Astrocyte (in vitro differentiated cells and primary cell): ENCODE results near the gene GAB1. TPM values are rescaled to one million over a fixed set of nuclear protein-coding genes. Genes with fewer than 3 reads are reported as not detected.

Experiments
- DNase-seq: peaks from one replicate; pipeline ENCODE4 v3.0.0-alpha.2; 2010; ENCODE audit warnings: low read depth
- FAIRE-seq: peaks from 2 replicates; lab custom pipeline; 2011; peaks lifted over from hg19 to GRCh38; lab: Jason Lieb, UNC
- H2AFZ ChIP-seq: 2 replicates; pipeline ENCODE4 v1.6.0; 2012; ENCODE audit warnings: low read depth, low read length, inconsistent platforms
- H3K27ac ChIP-seq: 2 replicates; pipeline ENCODE4 v1.5.1; 2011; ENCODE audit warnings: low read depth, low read length, inconsistent platforms
- H3K27me3 ChIP-seq: 2 replicates; pipeline ENCODE4 v1.6.0; 2011; ENCODE audit warnings: low read length, inconsistent platforms; ENCODE audit not compliant: insufficient read depth
- H3K36me3 ChIP-seq: 2 replicates; pipeline ENCODE4 v1.5.1; 2011; ENCODE audit warnings: low read length, inconsistent platforms; ENCODE audit not compliant: insufficient read depth
- H3K4me1 ChIP-seq: 2 replicates; pipeline ENCODE4 v1.5.1; 2011; ENCODE audit warnings: low read length, inconsistent platforms; ENCODE audit not compliant: insufficient read depth
- H3K4me2 ChIP-seq: 2 replicates; pipeline ENCODE4 v1.6.0; 2012; ENCODE audit warnings: low read length, inconsistent platforms
- H3K4me3 ChIP-seq: 2 replicates; pipeline ENCODE4 v1.5.1; 2011; ENCODE audit warnings: low read depth, mild to moderate bottlenecking, low read length, inconsistent platforms; ENCODE audit not compliant: insufficient read depth
- H3K79me2 ChIP-seq: 2 replicates; pipeline ENCODE4 v1.6.0; 2012; ENCODE audit warnings: mild to moderate bottlenecking, low read length, inconsistent platforms; ENCODE audit not compliant: insufficient read depth
- H3K9ac ChIP-seq: 2 replicates; pipeline ENCODE4 v1.6.0; 2012; ENCODE audit warnings: mild to moderate bottlenecking, low read length, inconsistent platforms
- H3K9me3 ChIP-seq: 2 replicates; pipeline ENCODE4 v1.5.1; 2012; ENCODE audit warnings: low read depth, mild to moderate bottlenecking, low read length, inconsistent platforms; ENCODE audit not compliant: insufficient read depth
- H4K20me1 ChIP-seq: 2 replicates; pipeline ENCODE4 v1.6.0; 2012; ENCODE audit warnings: low read length, inconsistent platforms; ENCODE audit not compliant: insufficient read depth
- H3K27ac Mint-ChIP-seq: one replicate; pipeline ENCODE4 v1.8.0; 2021; ENCODE audit warnings: mild to moderate bottlenecking, mixed read lengths; ENCODE audit not compliant: unreplicated experiment
- H3K27me3 Mint-ChIP-seq: one replicate; pipeline ENCODE4 v1.8.0; 2021; ENCODE audit warnings: low read depth, mixed read lengths; ENCODE audit not compliant: unreplicated experiment
- H3K36me3 Mint-ChIP-seq: one replicate; pipeline ENCODE4 v1.8.0; 2021; ENCODE audit warnings: low read depth, mixed read lengths; ENCODE audit not compliant: unreplicated experiment
- H3K4me1 Mint-ChIP-seq: one replicate; pipeline ENCODE4 v1.8.0; 2021; ENCODE audit warnings: low read depth, mixed read lengths; ENCODE audit not compliant: unreplicated experiment
- H3K4me3 Mint-ChIP-seq: one replicate; pipeline ENCODE4 v1.8.0; 2021; ENCODE audit warnings: mild to moderate bottlenecking, moderate library complexity, mixed read lengths; ENCODE audit not compliant: unreplicated experiment
- H3K9me3 Mint-ChIP-seq: one replicate; pipeline ENCODE4 v1.8.0; 2021; ENCODE audit warnings: mild to moderate bottlenecking, mixed read lengths; ENCODE audit not compliant: unreplicated experiment
- EZH2 ChIP-seq: IDR thresholded peaks from 2 replicates; pipeline ENCODE4 v1.6.1; 2012; ENCODE audit warnings: mild to moderate bottlenecking, low read length, inconsistent platforms; ENCODE audit not compliant: insufficient read depth
- total RNA-seq: library from RNA; stranded (reverse); gene quantifications from 2 replicates; pipeline ENCODE4 v1.2.1, GENCODE V29; 2021
- TF ChIP-seq, protein P1 (sequence below): IDR thresholded peaks from 2 replicates; pipeline ENCODE4 v1.5.1; 2011; ENCODE audit warnings: low read depth, mild to moderate bottlenecking, inconsistent platforms, low read length, moderate library complexity; ENCODE audit not compliant: insufficient read depth

GAB1 gene
- total RNA-seq, 1 donor from 2014 or later, result 12.4 TPM

DNA sequence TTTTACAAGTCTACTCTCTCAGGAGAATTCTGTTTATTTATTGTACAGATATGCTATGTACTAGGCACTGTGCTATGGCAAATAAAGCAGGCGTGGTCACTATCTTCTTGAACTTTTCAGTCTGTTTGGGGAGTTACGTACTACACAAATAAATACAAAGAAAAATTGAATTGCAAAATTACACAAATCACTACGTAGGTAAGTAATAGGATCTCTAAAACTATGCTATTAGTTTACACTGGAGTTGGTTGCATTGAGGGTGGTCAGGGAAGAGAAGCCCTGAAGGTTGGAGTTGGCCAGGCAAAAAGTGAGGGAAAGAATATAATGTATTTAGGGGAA, 75.7 kb downstream of the GAB1 start:
- Histone ChIP-seq H3K4me1 (peaks cover 8% of the 10 kb centered on the region), H3K9ac (no peak overlapping the region), H3K9me3 (no peaks in the 10 kb centered on the region), H3K36me3 (no peaks in the 10 kb centered on the region), H3K4me2 (no peak overlapping the region), H3K27ac (no peak overlapping the region), H2AFZ (no peak overlapping the region), H4K20me1 (no peaks in the 10 kb centered on the region), H3K79me2 (no peaks in the 10 kb centered on the region), H3K4me3 (no peak overlapping the region), H3K27me3 (no peaks in the 10 kb centered on the region)
- Mint-ChIP-seq H3K4me3 (no peak overlapping the region), H3K36me3 (peaks cover 3% of the 10 kb centered on the region), H3K27ac (no peak overlapping the region), H3K4me1 (peaks cover 10% of the 10 kb centered on the region), H3K9me3 (no peaks in the 10 kb centered on the region), H3K27me3 (no peaks in the 10 kb centered on the region)
- DNase-seq, result no peak
- no peak for TF ChIP-seq EZH2
- TF ChIP-seq, protein P1, sequence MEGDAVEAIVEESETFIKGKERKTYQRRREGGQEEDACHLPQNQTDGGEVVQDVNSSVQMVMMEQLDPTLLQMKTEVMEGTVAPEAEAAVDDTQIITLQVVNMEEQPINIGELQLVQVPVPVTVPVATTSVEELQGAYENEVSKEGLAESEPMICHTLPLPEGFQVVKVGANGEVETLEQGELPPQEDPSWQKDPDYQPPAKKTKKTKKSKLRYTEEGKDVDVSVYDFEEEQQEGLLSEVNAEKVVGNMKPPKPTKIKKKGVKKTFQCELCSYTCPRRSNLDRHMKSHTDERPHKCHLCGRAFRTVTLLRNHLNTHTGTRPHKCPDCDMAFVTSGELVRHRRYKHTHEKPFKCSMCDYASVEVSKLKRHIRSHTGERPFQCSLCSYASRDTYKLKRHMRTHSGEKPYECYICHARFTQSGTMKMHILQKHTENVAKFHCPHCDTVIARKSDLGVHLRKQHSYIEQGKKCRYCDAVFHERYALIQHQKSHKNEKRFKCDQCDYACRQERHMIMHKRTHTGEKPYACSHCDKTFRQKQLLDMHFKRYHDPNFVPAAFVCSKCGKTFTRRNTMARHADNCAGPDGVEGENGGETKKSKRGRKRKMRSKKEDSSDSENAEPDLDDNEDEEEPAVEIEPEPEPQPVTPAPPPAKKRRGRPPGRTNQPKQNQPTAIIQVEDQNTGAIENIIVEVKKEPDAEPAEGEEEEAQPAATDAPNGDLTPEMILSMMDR, result no peak
- FAIRE-seq, result no peak

DNA sequence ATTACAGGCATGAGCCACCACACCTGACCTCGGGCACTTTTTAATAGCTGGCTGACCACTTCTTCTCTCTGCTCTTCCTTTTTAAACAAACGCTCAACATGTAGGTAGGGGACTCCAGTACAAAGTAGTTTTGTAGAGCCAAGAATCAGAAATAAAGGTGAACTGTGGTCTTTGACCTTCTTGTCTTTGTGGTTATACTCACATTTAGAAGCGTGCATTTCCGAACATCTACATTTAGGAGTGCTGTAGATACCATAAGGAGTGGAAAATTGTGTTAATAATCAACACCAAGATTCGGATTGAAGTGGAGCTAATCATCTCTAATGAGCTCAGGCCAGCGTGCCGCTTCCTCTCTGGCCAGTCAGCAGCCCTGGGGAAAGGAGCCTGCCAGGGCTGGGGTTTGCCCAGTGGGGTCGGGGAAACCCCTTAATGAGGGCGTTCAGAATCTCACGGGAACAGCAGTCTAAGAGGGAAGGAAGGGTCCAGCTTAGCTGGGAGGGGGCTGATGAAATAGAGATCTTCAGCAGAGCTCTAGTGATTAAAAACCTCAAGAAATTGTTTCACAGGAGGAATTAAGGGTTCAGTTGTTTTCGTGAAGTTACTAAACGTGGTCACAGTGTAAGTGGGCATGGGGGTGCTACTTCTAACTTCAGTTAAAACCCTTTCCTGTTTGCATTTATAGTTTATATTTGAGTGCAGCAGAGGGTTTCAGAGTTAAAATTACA, 81.2 kb downstream of the GAB1 start:
- H3K27ac Mint-ChIP-seq, result no peak overlapping the region
- H3K27me3 Mint-ChIP-seq, result no peaks in the 10 kb centered on the region
- TF ChIP-seq EZH2, result no peak
- TF ChIP-seq, protein P1, result no peak
- H3K9me3 Mint-ChIP-seq, result no peaks in the 10 kb centered on the region
- DNase-seq (no peak), FAIRE-seq (no peak)
- no peaks in the 10 kb centered on the region for H3K79me2 ChIP-seq
- no peaks in the 10 kb centered on the region for H3K4me1 Mint-ChIP-seq
- no peaks in the 10 kb centered on the region for H4K20me1 ChIP-seq
- H3K9me3 ChIP-seq, result no peaks in the 10 kb centered on the region
- no peak overlapping the region for H3K9ac ChIP-seq
- peaks cover 10% of the 10 kb centered on the region for H3K36me3 Mint-ChIP-seq
- no peak overlapping the region for H3K4me2 ChIP-seq
- no peak overlapping the region for H2AFZ ChIP-seq
- H3K4me3 ChIP-seq, result no peak overlapping the region
- H3K36me3 ChIP-seq, result no peaks in the 10 kb centered on the region
- H3K4me3 Mint-ChIP-seq, result no peak overlapping the region
- no peaks in the 10 kb centered on the region for H3K4me1 ChIP-seq
- H3K27ac ChIP-seq, result no peak overlapping the region
- no peaks in the 10 kb centered on the region for H3K27me3 ChIP-seq

DNA sequence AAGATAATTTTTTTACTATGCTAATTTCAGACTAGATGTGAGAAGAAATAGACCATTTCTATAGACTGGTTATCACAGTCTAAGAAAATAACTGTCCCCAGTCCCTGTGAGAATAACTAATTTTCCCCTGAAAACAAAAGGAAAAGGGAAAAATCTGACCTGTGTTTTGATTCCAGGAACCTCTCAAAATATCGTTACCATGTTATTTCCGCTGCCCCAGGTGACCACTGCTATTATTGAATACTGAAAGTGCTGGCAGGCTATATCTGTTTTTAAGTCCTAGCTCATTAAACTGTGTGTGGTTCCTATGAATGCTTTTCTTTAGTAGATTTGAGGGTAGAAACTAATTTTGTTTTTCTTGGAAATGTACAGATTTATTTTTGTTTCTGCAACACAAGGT, 83.6 kb downstream of the GAB1 start:
- Histone ChIP-seq H3K79me2 (no peaks in the 10 kb centered on the region), H3K4me2 (no peak overlapping the region), H3K27me3 (no peaks in the 10 kb centered on the region), H3K36me3 (no peaks in the 10 kb centered on the region), H4K20me1 (no peaks in the 10 kb centered on the region), H3K9me3 (no peaks in the 10 kb centered on the region), H3K4me3 (no peak overlapping the region), H3K27ac (no peak overlapping the region), H2AFZ (no peak overlapping the region), H3K9ac (no peak overlapping the region), H3K4me1 (no peaks in the 10 kb centered on the region)
- Mint-ChIP-seq H3K9me3 (no peaks in the 10 kb centered on the region), H3K36me3 (peaks cover 10% of the 10 kb centered on the region), H3K4me3 (no peak overlapping the region), H3K27me3 (no peaks in the 10 kb centered on the region), H3K27ac (no peak overlapping the region), H3K4me1 (no peaks in the 10 kb centered on the region)
- FAIRE-seq (no peak), DNase-seq (no peak)
- TF ChIP-seq, protein P1, result no peak
- no peak for TF ChIP-seq EZH2
